Panc1 (cell line): ENCODE results near the gene ZCCHC4. TPM values are rescaled to one million over a fixed set of nuclear protein-coding genes. Genes with fewer than 3 reads are reported as not detected.

Experiments
- ATAC-seq: fragments of 200-7000 bp; cut with Tn5 transposase; 2 replicates; pipeline ENCODE4 v1.9.1; 2020; ENCODE audit warnings: mild to moderate bottlenecking, moderate library complexity
- BruUV-seq: library from RNA; stranded (reverse); fragments of 400-500 nt; replicated peaks from 2 replicates; lab custom pipeline; 2021; lab: Mats Ljungman, UMichigan
- CTCF ChIA-PET: fragments of 300-600 bp; sonication (Branson Sonifier 250); formaldehyde crosslinking; loops from one replicate; lab custom pipeline; 2022; ENCODE audit warnings: antibody characterized with exemption; lab: Charles Lee
- POLR2A ChIA-PET: fragments of 300-600 bp; sonication (Branson Sonifier 250); formaldehyde crosslinking; loops from one replicate; lab custom pipeline; 2022; ENCODE audit warnings: antibody characterized with exemption; lab: Charles Lee
- DNase-seq: peaks from one replicate; pipeline ENCODE4 v3.0.0-alpha.2; 2010; ENCODE audit warnings: low read depth, low spot score
- H3K27ac ChIP-seq: 2 replicates; pipeline ENCODE4 v1.5.1; 2011; ENCODE audit warnings: mild to moderate bottlenecking, low read length, inconsistent platforms
- H3K27me3 ChIP-seq: fragments of 200-500 bp; sonication (Bioruptor generic); 2 replicates; pipeline ENCODE4 v1.6.0; 2014; ENCODE audit warnings: low read length, inconsistent platforms; ENCODE audit not compliant: control insufficient read depth, insufficient read depth
- H3K36me3 ChIP-seq: fragments of 200-500 bp; sonication (Bioruptor generic); 2 replicates; pipeline ENCODE4 v1.5.1; 2014; ENCODE audit warnings: inconsistent platforms, mild to moderate bottlenecking, low read length, moderate library complexity; ENCODE audit not compliant: control insufficient read depth, insufficient read depth
- H3K4me1 ChIP-seq: 2 replicates; pipeline ENCODE4 v1.5.1; 2011; ENCODE audit warnings: inconsistent platforms, mild to moderate bottlenecking, low read length, moderate library complexity; ENCODE audit not compliant: control insufficient read depth, insufficient read depth
- H3K4me3 ChIP-seq, 2 experiments: 2 replicates each; pipeline ENCODE4 v1.5.1; 2011 to 2012; ENCODE audit warnings: low read depth in 2 of 2, low read length in 2 of 2, mild to moderate bottlenecking in 2 of 2, inconsistent platforms in 1 of 2, moderate library complexity in 1 of 2
- H3K9me3 ChIP-seq: fragments of 200-500 bp; sonication (Bioruptor generic); 2 replicates; pipeline ENCODE4 v1.5.1; 2014; ENCODE audit warnings: low read depth, mild to moderate bottlenecking, inconsistent platforms, low read length, moderate library complexity; ENCODE audit not compliant: control insufficient read depth, insufficient read depth
- POLR2AphosphoS5 ChIP-seq: IDR thresholded peaks from 2 replicates; pipeline ENCODE4 v1.6.1; 2012; ENCODE audit warnings: mild to moderate bottlenecking, low read depth, low read length, moderate library complexity
- SIN3A ChIP-seq: IDR thresholded peaks from 2 replicates; pipeline ENCODE4 v1.6.1; 2012; ENCODE audit warnings: low read depth, mild to moderate bottlenecking, low read length, moderate library complexity, borderline replicate concordance; ENCODE audit not compliant: insufficient read depth
- TCF7L2 ChIP-seq: IDR thresholded peaks from 2 replicates; pipeline ENCODE4 v1.6.1; 2011; ENCODE audit warnings: mild to moderate bottlenecking, low read depth, low read length, inconsistent platforms
- in situ Hi-C: cut with HindIII; loops from 2 replicates; pipeline ENCODE4 v1.10.0; 2016; ENCODE audit warnings: low sequenced_read_pairs, low pct_unique_long_range_greater_than_20kb
- intact Hi-C: fragments of 100-400 bp; cut with micrococcal nuclease; formaldehyde crosslinking; loops from one replicate; pipeline ENCODE4 v1.10.0; 2022; ENCODE audit not compliant: unreplicated experiment
- total RNA-seq: library from RNA; stranded (reverse); gene quantifications from one replicate; pipeline ENCODE4 v1.2.1, GENCODE V29; 2021; ENCODE audit not compliant: unreplicated experiment
- TF ChIP-seq, protein P1 (sequence below), 2 experiments: IDR thresholded peaks; 2 replicates each; pipeline ENCODE4 v1.6.1; 2011 to 2012; ENCODE audit warnings: low read depth in 2 of 2, control low read depth in 1 of 2, low read length in 1 of 2, mild to moderate bottlenecking in 1 of 2, moderate library complexity in 1 of 2; ENCODE audit not compliant: insufficient read depth in 1 of 2
- TF ChIP-seq, protein P2 (sequence below): fragments of 450-650 bp; IDR thresholded peaks from 2 replicates; pipeline ENCODE4 v1.5.1; 2017; ENCODE audit warnings: mild to moderate bottlenecking

The ZCCHC4 gene
- total RNA-seq, 1 experiment from 2014 or later: 6.0 TPM

DNA sequence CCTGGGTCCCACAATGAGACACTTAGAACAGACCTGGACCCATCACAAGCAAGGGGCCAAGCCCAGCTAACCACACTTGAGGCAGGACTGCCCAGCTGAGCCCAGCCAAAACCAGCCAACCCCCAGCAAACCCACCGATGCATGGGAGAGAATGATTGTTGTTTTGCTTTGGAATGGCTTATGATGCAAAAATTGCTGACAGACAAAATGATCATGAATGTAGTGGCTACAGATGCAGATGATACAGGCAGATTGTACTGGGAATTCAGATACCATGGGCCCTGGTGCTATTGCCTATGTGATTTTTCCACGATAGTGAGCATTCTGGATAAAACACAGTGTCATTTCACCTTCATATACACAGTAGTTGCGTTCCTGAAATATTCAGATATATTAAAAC, 9.0 kb upstream of the ZCCHC4 start:
- ATAC-seq: no peak
- TF ChIP-seq POLR2AphosphoS5: no peak
- no peak for TF ChIP-seq TCF7L2
- TF ChIP-seq, protein P1, sequence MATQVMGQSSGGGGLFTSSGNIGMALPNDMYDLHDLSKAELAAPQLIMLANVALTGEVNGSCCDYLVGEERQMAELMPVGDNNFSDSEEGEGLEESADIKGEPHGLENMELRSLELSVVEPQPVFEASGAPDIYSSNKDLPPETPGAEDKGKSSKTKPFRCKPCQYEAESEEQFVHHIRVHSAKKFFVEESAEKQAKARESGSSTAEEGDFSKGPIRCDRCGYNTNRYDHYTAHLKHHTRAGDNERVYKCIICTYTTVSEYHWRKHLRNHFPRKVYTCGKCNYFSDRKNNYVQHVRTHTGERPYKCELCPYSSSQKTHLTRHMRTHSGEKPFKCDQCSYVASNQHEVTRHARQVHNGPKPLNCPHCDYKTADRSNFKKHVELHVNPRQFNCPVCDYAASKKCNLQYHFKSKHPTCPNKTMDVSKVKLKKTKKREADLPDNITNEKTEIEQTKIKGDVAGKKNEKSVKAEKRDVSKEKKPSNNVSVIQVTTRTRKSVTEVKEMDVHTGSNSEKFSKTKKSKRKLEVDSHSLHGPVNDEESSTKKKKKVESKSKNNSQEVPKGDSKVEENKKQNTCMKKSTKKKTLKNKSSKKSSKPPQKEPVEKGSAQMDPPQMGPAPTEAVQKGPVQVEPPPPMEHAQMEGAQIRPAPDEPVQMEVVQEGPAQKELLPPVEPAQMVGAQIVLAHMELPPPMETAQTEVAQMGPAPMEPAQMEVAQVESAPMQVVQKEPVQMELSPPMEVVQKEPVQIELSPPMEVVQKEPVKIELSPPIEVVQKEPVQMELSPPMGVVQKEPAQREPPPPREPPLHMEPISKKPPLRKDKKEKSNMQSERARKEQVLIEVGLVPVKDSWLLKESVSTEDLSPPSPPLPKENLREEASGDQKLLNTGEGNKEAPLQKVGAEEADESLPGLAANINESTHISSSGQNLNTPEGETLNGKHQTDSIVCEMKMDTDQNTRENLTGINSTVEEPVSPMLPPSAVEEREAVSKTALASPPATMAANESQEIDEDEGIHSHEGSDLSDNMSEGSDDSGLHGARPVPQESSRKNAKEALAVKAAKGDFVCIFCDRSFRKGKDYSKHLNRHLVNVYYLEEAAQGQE (IDR thresholded peaks at IDR 0.05; ENCODE audit: insufficient read depth in 1 of 2, low read depth in 2 of 2, low read length in 1 of 2): no peak
- TF ChIP-seq, protein P2, sequence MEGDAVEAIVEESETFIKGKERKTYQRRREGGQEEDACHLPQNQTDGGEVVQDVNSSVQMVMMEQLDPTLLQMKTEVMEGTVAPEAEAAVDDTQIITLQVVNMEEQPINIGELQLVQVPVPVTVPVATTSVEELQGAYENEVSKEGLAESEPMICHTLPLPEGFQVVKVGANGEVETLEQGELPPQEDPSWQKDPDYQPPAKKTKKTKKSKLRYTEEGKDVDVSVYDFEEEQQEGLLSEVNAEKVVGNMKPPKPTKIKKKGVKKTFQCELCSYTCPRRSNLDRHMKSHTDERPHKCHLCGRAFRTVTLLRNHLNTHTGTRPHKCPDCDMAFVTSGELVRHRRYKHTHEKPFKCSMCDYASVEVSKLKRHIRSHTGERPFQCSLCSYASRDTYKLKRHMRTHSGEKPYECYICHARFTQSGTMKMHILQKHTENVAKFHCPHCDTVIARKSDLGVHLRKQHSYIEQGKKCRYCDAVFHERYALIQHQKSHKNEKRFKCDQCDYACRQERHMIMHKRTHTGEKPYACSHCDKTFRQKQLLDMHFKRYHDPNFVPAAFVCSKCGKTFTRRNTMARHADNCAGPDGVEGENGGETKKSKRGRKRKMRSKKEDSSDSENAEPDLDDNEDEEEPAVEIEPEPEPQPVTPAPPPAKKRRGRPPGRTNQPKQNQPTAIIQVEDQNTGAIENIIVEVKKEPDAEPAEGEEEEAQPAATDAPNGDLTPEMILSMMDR: no peak
- TF ChIP-seq SIN3A: no peak
- Histone ChIP-seq H3K4me3 (no peak overlapping the region), H3K27me3 (peaks cover 4% of the 10 kb centered on the region), H3K27ac (no peak overlapping the region), H3K4me1 (no peaks in the 10 kb centered on the region), H3K36me3 (no peaks in the 10 kb centered on the region), H3K9me3 (no peaks in the 10 kb centered on the region)
- no peak for DNase-seq
- CTCF ChIA-PET: no interaction called here
- in situ Hi-C loops: no loop called here
- POLR2A ChIA-PET: no interaction called here
- intact Hi-C loops: no loop called here
- BruUV-seq: no TSS peak

DNA sequence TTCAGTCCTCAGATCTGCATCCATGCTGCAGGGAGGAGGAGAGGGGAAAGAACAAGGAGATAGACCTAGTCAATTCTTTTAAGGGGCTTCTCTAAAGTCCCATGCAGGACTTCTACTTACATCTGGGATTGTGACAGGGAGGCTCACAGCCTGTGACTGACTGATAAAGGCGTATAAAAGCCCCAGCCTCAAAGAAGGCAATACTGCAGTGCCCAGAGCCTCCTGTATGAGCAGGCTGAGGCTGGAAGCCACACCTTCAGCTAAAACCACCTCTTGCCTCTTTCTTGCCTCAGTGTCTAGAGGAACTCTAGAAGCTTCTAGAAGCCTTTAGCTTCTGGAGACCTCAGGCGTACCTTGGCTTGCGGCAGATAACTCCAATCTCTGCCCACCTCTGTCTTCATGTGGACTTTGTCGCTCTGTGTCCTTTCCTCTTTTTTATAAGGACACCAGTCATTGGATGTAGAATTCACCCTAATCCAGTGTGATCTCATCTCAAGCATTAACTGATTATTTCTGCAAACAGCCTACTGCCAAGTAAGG, 6.0 kb upstream of the ZCCHC4 start:
- Histone ChIP-seq H3K27me3 (no peaks in the 10 kb centered on the region), H3K4me3 (no peak overlapping the region), H3K4me1 (no peaks in the 10 kb centered on the region), H3K9me3 (no peaks in the 10 kb centered on the region), H3K36me3 (no peaks in the 10 kb centered on the region), H3K27ac (no peak overlapping the region)
- intact Hi-C loops: no loop called here
- TF ChIP-seq, protein P2: no peak
- no peak for TF ChIP-seq POLR2AphosphoS5
- no peak for TF ChIP-seq TCF7L2
- TF ChIP-seq, protein P1 (IDR thresholded peaks at IDR 0.05; ENCODE audit: insufficient read depth in 1 of 2, low read depth in 2 of 2, low read length in 1 of 2): no peak
- TF ChIP-seq SIN3A: no peak
- no peak for DNase-seq
- no peak for ATAC-seq
- in situ Hi-C loops: no loop called here
- CTCF ChIA-PET: no interaction called here
- POLR2A ChIA-PET: no interaction called here
- BruUV-seq: no TSS peak
